ENCODE measurements around the gene LKAAEAR1. TPM values are rescaled to one million over a fixed set of nuclear protein-coding genes. Genes with fewer than 3 reads are reported as not detected.

Gene LKAAEAR1
- total and polyA plus RNA-seq, 2 of the 13 experiments (the other 11 are each of a cell fraction or from before 2014, with no cell fraction given): not detected

GRCh38 chr20:64083378-64083803, 807 bp downstream of the LKAAEAR1 start (continued):
- TF ChIP-seq ZNF142 (CRISPR knock-in tag; IDR thresholded peaks at IDR 0.05) (peak; percentile 26; the same call in 1 of the 2 replicates), HMGXB3 (CRISPR knock-in tag; IDR thresholded peaks at IDR 0.05; ENCODE audit: borderline replicate concordance) (no peak), CREB1 (IDR thresholded peaks at IDR 0.05) (no peak), CREB1 (CRISPR knock-in tag; IDR thresholded peaks at IDR 0.05) (no peak), CHD4 (IDR thresholded peaks at IDR 0.05; ENCODE audit: borderline replicate concordance, low read length) (no peak), SKI (IDR thresholded peaks at IDR 0.05; ENCODE audit: partially characterized antibody) (no peak), TOE1 (CRISPR knock-in tag; IDR thresholded peaks at IDR 0.05) (no peak), IRF2 (CRISPR knock-in tag; IDR thresholded peaks at IDR 0.05) (no peak), HBP1 (CRISPR knock-in tag; IDR thresholded peaks at IDR 0.05; ENCODE audit: low read depth) (no peak), TERF1 (CRISPR knock-in tag; IDR thresholded peaks at IDR 0.05) (no peak), RFX1 (IDR thresholded peaks at IDR 0.05) (no peak), ZBTB46 (CRISPR knock-in tag; IDR thresholded peaks at IDR 0.05; ENCODE audit: borderline replicate concordance) (no peak), ZNF644 (CRISPR knock-in tag; IDR thresholded peaks at IDR 0.05; ENCODE audit: low read depth) (no peak), DBP (CRISPR knock-in tag; IDR thresholded peaks at IDR 0.05; ENCODE audit: not compliant biosample characterization) (no peak)

All from HepG2 (cell line).